ENCODE results near the gene MCF2L. TPM values are rescaled to one million over a fixed set of nuclear protein-coding genes. Genes with fewer than 3 reads are reported as not detected.
"Not testable (repeated sequence)": the region's sequence is repeated elsewhere in the genome, so short reads cannot be mapped to it uniquely, and the experiment has no call there.

Gene MCF2L
- total RNA-seq, 1 donor from 2014 or later: not detected

DNA sequence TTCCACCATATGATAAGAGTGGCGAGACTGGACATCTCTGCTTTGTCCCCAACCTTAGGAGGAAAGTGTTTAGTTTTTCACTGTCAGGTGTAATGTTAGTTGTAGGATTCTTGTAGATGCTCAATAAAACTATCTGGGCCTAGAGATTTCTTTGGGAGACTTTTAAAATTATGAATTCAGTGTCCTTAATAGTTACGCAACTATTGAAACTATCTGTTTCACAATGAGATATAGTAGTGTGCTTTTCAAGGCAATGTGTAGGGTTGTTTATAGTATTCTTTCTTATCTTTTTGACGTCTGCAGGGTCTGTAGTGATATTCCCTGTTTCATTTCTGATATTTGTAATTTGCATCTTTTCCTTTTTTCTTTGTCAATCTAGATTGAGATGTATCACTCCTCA, 103.4 kb downstream of the MCF2L start:
- H3K36me3 Mint-ChIP-seq (ENCODE audit: low read depth): no peaks in the 10 kb centered on the region

DNA sequence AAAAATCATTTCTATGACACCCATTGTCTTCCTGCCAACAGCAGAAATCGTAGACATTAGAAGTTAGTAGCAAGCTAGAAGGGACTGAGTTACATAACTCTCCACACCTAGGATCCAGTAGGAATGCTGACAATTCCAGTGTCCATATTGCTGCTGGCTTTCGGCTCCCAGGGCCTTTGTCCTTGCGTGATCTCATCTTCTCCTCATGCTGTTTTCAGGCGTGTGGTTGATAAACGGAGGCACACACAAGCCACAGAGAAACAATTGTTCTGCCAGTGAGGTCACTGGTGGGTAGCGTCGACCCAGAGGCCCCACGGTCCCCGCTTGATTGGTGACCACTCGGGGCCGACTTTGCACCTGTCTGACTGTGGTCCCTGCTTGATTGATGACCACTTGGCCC, 104.9 kb downstream of the MCF2L start:
- Mint-ChIP-seq H3K27ac (no peak overlapping the region), H3K36me3 (ENCODE audit: low read depth) (no peaks in the 10 kb centered on the region), H3K4me3 (no peak overlapping the region), H3K9me3 (no peaks in the 10 kb centered on the region), H3K4me1 (ENCODE audit: low read depth) (no peaks in the 10 kb centered on the region), H3K27me3 (ENCODE audit: insufficient read depth) (no peaks in the 10 kb centered on the region)
- DNase-seq (ENCODE audit: low spot score): no peak
- intact Hi-C loops (cut with micrococcal nuclease): no loop called here

More for the DNA sequence above, 103.4 kb downstream of the MCF2L start:
- no peaks in the 10 kb centered on the region for H3K27me3 Mint-ChIP-seq (ENCODE audit: insufficient read depth)
- no peak overlapping the region for H3K4me3 Mint-ChIP-seq
- no peak for DNase-seq (ENCODE audit: low spot score)
- intact Hi-C loops (cut with micrococcal nuclease): no loop called here
- H3K27ac Mint-ChIP-seq: no peak overlapping the region
- H3K4me1 Mint-ChIP-seq (ENCODE audit: low read depth): no peaks in the 10 kb centered on the region
- no peaks in the 10 kb centered on the region for H3K9me3 Mint-ChIP-seq

DNA sequence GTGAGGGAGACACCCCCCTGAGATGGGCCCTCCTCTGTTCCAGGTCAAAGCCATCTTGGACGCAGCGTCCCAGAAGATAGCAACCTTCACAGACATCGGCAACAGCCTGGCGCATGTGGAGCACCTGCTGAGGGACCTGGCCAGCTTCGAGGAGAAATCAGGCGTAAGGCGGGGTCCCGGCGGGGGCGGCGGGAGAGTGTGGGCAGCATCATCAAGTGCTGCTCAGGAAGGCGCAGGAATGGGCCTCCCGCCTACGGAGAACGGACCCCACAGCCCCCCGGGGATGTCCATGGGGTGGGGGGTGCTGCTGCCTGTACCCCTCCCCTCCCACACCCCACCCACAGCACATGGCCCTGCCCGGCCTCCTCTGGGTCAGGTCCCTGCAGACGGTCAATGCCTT, 105.4 kb downstream of the MCF2L start:
- no peaks in the 10 kb centered on the region for H3K27me3 Mint-ChIP-seq (ENCODE audit: insufficient read depth)
- H3K27ac Mint-ChIP-seq: no peak overlapping the region
- H3K9me3 Mint-ChIP-seq: no peaks in the 10 kb centered on the region
- H3K36me3 Mint-ChIP-seq (ENCODE audit: low read depth): no peaks in the 10 kb centered on the region
- intact Hi-C loops (cut with micrococcal nuclease): no loop called here
- H3K4me3 Mint-ChIP-seq: no peak overlapping the region
- DNase-seq (ENCODE audit: low spot score): no peak
- H3K4me1 Mint-ChIP-seq (ENCODE audit: low read depth): no peaks in the 10 kb centered on the region

DNA sequence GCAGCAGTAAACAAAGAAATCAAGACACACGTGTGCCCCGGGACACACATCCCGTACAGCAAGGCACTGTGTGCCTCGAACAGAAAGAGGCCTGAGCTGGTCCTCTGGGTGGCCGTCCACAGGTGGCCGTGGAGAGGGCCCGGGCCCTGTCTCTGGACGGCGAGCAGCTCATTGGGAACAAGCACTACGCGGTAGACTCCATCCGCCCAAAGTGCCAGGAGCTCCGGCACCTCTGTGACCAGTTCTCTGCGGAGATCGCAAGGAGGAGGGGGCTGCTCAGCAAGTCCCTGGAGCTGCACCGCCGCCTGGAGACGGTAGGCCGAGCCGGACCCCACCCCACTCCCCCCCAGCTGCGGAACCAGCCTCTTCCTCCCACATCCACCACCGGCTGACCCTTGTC, 105.9 kb downstream of the MCF2L start:
- no peak overlapping the region for H3K27ac Mint-ChIP-seq
- H3K36me3 Mint-ChIP-seq (ENCODE audit: low read depth): no peaks in the 10 kb centered on the region
- intact Hi-C loops (cut with micrococcal nuclease): no loop called here
- H3K27me3 Mint-ChIP-seq (ENCODE audit: insufficient read depth): no peaks in the 10 kb centered on the region
- H3K4me1 Mint-ChIP-seq (ENCODE audit: low read depth): no peaks in the 10 kb centered on the region
- H3K4me3 Mint-ChIP-seq: no peak overlapping the region
- DNase-seq (ENCODE audit: low spot score): no peak
- no peaks in the 10 kb centered on the region for H3K9me3 Mint-ChIP-seq

DNA sequence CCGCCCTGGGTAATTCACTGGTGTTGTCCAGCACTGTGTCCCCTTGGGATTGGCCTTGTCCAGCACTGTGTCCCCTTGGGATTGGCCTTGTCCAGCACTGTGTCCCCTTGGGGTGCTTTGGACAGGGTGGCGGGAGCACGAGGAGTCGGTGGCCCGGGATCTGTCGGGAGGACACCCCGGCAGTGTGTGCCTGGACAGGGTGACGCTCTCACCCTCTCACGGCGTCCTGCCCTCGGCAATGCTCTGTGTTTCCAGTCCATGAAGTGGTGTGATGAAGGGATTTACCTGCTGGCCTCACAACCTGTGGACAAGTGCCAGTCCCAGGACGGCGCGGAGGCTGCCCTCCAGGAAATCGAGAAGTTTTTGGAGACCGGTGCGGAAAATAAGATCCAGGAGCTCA, 106.7 kb downstream of the MCF2L start:
- H3K4me1 Mint-ChIP-seq (ENCODE audit: low read depth): no peaks in the 10 kb centered on the region
- DNase-seq (ENCODE audit: low spot score): no peak
- no peak overlapping the region for H3K4me3 Mint-ChIP-seq
- intact Hi-C loops (cut with micrococcal nuclease): no loop called here
- H3K27ac Mint-ChIP-seq: no peak overlapping the region
- H3K9me3 Mint-ChIP-seq: no peaks in the 10 kb centered on the region
- H3K27me3 Mint-ChIP-seq (ENCODE audit: insufficient read depth): no peaks in the 10 kb centered on the region
- H3K36me3 Mint-ChIP-seq (ENCODE audit: low read depth): no peaks in the 10 kb centered on the region

DNA sequence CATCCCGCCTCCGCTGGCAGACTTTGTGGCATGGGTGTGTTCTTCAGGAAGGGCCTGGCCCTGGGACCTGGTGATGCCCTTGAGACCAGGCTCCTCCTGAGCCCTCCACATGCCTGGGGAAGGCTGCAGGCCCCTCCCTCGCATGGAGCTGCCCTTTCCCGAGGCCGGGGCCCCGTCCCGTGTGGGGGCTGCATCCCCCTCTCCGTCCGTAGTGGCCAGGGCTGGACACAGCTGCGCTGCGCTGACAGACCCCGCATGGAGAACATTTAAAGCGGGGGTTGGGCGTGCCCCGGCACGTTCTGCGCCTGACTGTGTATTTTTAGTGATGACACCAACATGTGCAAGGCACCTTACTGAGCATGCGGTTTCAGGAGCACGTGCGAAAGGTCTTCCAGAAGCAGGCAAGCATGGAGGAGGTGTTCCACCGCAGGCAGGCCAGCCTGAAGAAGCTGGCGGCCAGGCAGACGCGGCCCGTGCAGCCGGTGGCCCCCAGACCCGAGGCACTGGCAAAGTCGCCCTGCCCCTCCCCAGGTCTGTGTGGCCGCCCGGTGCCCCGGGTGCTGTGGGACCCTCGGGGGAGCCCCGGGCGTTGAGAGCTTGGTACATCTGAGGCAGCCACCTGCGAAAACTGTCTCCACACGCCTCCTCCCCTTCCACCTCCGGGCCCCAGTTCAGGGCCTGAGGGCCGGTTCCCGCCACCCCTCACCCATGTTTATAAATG, 107.8 kb downstream of the MCF2L start:
- H3K4me1 Mint-ChIP-seq (ENCODE audit: low read depth): no peaks in the 10 kb centered on the region
- no peaks in the 10 kb centered on the region for H3K27me3 Mint-ChIP-seq (ENCODE audit: insufficient read depth)
- no peak for DNase-seq (ENCODE audit: low spot score)
- H3K27ac Mint-ChIP-seq: no peak overlapping the region
- H3K4me3 Mint-ChIP-seq: no peak overlapping the region
- no peaks in the 10 kb centered on the region for H3K9me3 Mint-ChIP-seq
- intact Hi-C loops (cut with micrococcal nuclease): no loop called here
- no peaks in the 10 kb centered on the region for H3K36me3 Mint-ChIP-seq (ENCODE audit: low read depth)

DNA sequence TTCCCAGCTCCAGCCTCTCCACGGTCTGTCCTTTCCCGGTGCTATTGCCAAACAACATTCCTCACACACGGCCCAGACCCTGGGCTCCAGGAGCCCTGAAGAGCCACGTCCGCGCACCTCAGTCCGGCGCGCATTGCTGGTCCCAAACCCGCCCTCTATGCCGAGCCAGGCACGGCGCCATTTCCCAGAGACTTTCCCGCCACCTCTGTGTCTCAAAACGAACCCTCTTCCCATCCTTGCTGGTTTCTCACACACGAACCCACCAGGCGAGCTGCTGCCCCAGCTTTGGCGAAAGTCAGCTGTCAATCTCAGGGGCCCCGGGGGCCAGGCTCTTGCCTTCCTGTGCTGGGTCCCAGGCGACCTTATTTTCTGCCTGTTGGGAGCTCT, 108.5 kb downstream of the MCF2L start:
- intact Hi-C loops (cut with micrococcal nuclease): no loop called here
- H3K36me3 Mint-ChIP-seq (ENCODE audit: low read depth): no peaks in the 10 kb centered on the region
- H3K4me1 Mint-ChIP-seq (ENCODE audit: low read depth): no peaks in the 10 kb centered on the region
- DNase-seq (ENCODE audit: low spot score): no peak
- no peak overlapping the region for H3K4me3 Mint-ChIP-seq
- H3K27ac Mint-ChIP-seq: no peak overlapping the region
- H3K9me3 Mint-ChIP-seq: no peaks in the 10 kb centered on the region
- no peaks in the 10 kb centered on the region for H3K27me3 Mint-ChIP-seq (ENCODE audit: insufficient read depth)

DNA sequence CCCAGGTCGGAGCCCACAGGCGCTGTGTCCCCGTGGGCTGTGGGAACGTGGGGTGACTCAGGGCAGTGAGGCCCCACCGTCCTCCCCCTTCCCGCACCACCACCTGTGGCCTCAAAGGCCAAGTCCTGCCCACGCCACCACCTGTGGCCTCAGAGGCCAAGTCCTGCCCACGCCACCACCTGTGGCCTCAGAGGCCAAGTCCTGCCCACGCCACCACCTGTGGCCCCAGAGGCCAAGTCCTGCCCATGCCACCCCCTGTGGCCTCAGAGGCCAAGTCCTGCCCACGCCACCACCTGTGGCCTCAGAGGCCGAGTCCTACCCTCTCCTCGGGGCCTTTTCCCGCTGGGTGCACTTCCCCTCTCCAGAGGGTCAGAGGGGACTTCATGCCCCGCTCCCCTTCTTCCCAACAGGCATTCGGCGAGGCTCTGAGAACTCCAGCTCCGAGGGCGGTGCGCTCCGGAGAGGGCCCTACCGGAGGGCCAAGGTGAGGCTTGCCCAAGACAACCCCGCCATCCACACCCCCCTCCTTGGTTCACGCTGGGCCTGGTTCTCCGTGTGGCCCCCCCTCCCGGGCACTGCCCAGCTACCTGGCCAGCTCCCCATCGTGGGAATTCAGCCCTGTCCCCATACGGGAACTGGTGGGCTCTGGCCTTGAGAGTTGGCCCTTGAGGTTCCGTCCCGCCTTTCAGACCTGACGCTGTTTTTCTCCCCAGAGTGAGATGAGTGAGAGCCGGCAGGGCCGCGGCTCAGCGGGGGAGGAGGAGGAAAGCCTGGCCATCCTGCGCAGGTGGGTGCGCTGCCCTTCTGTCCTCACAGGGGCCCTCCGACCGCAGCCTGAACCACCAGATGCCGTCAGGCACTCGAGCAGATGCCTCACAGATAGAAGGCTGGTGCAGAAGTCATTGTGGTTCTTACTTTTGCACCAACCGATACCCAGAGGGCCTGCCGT, 109.2 kb downstream of the MCF2L start:
- intact Hi-C loops (cut with micrococcal nuclease): no loop called here
- H3K9me3 Mint-ChIP-seq: no peaks in the 10 kb centered on the region
- no peaks in the 10 kb centered on the region for H3K36me3 Mint-ChIP-seq (ENCODE audit: low read depth)
- no peak for DNase-seq (ENCODE audit: low spot score)
- no peaks in the 10 kb centered on the region for H3K4me1 Mint-ChIP-seq (ENCODE audit: low read depth)
- H3K27ac Mint-ChIP-seq: no peak overlapping the region
- H3K27me3 Mint-ChIP-seq (ENCODE audit: insufficient read depth): no peaks in the 10 kb centered on the region
- H3K4me3 Mint-ChIP-seq: no peak overlapping the region

DNA sequence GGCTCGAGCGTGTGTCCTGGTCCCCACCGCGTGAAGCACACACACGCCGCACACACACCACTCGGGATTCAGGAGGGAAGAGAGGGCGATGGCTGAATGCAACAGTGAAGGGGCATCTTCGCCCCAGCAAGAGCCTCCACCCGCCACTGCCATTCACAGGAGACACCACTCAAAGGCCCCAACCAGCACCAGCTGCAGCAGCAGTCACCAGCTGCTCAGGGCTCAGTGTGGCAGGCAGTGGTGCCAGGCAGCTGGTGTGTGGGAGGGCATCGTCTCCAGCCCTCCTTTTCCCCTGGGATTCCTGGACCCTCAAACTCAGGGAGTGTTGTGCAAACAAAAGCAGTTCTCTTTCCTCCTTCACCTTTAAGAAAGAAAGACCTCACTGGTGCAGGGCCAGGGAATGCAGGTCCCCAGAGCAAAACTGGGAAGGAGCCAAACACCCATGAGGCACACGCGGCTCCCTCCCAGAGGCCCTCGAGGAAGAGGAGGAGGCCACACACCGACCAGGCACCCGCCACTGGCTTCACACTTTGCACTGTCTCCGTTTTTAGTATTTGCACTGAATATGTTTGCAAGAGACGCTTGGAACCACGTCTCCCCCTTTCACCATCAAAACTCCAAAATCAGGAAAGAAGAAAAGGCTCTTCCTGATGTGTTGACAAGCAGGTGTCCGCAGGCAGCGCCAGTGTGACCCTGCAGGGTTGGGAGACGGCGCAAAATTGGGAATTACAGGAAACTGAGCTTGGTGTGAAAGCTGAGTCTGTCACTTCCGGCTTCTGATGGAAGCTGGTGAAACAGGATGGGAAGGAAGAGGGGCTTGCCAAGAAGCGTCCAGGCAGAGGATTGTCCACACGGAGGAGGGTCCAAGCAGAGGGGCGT, 110.1 kb downstream of the MCF2L start:
- DNase-seq (ENCODE audit: low spot score): no peak
- H3K4me3 Mint-ChIP-seq: no peak overlapping the region
- no peak overlapping the region for H3K27ac Mint-ChIP-seq
- H3K9me3 Mint-ChIP-seq: no peaks in the 10 kb centered on the region
- intact Hi-C loops (cut with micrococcal nuclease): no loop called here
- H3K4me1 Mint-ChIP-seq (ENCODE audit: low read depth): no peaks in the 10 kb centered on the region
- H3K27me3 Mint-ChIP-seq (ENCODE audit: insufficient read depth): no peaks in the 10 kb centered on the region
- H3K36me3 Mint-ChIP-seq (ENCODE audit: low read depth): no peaks in the 10 kb centered on the region

DNA sequence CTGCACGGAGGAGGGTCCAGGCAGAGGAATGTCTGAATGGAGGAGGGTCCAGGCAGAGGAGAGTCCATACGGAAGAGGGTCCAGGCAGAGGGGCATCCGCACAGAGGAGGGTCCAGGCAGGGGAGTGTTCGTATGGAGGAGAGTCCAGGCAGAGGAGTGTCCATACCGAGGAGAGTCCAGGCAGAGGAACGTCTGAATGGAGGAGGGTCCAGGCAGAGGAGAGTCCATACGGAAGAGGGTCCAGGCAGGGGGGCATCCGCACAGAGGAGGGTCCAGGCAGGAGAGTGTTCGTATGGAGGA, 110.7 kb downstream of the MCF2L start:
- H3K27me3 Mint-ChIP-seq (ENCODE audit: insufficient read depth); H3K4me3 Mint-ChIP-seq; H3K27ac Mint-ChIP-seq; H3K9me3 Mint-ChIP-seq; H3K4me1 Mint-ChIP-seq (ENCODE audit: low read depth); DNase-seq (ENCODE audit: low spot score); intact Hi-C loops (cut with micrococcal nuclease); H3K36me3 Mint-ChIP-seq (ENCODE audit: low read depth): not testable (repeated sequence)

DNA sequence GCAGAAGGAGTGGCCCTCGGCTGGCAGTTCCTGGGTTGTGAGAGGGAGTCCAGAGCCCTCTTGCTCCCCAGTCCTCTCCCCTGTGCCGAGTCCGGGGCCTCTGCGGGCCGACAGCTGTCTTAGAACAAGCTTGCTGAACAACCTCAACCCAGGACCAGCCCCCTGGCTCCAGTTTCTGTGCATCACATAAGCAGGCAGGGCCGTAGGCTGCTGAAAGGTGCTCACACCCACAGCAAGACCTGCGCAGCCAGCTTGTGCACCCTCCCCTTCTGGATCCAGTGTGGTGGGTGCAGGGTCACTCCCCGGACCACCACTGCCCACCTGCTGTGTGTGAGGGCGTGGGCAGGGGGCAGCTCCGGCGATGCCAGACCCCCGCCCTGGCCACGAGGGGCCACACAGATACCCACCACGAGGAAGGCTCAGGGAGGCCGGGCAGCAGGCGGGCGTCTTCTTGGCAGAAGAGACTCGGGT, 111.4 kb downstream of the MCF2L start:
- DNase-seq (ENCODE audit: low spot score): no peak
- H3K9me3 Mint-ChIP-seq: no peaks in the 10 kb centered on the region
- H3K4me3 Mint-ChIP-seq: no peak overlapping the region
- H3K27ac Mint-ChIP-seq: no peak overlapping the region
- intact Hi-C loops (cut with micrococcal nuclease): no loop called here
- no peaks in the 10 kb centered on the region for H3K36me3 Mint-ChIP-seq (ENCODE audit: low read depth)
- no peaks in the 10 kb centered on the region for H3K4me1 Mint-ChIP-seq (ENCODE audit: low read depth)
- H3K27me3 Mint-ChIP-seq (ENCODE audit: insufficient read depth): no peaks in the 10 kb centered on the region

DNA sequence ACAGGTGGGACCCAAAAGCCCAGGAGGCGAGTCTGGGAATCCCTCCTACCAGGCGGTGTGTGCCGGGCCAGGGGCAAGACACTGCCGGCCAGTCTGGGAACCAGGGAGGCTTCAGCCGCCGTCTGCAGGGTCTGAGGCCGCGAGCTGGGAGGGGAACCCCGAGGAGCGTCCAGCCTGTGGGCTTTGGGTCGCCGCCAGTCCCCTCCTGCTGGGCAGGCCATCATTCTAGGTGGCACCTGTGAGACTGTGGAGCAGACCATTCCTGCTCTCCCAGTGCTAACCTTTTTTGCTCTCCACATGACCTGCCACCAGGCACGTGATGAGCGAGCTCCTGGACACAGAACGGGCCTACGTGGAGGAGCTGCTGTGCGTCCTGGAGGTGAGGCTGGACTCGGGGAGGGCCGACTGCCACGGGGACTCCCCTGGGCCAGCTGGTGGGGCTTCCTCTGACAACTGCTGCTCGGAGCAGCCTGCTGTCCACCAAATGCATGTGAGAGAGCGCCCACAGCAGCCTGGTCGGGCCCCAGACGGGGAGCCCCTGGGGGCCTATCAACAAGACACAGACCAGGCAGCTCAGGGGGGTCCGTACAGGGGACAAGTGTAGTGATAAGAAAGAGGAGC, 112.0 kb downstream of the MCF2L start:
- DNase-seq (ENCODE audit: low spot score): no peak
- H3K9me3 Mint-ChIP-seq: no peaks in the 10 kb centered on the region
- no peak overlapping the region for H3K4me3 Mint-ChIP-seq
- H3K27me3 Mint-ChIP-seq (ENCODE audit: insufficient read depth): no peaks in the 10 kb centered on the region
- no peak overlapping the region for H3K27ac Mint-ChIP-seq
- no peaks in the 10 kb centered on the region for H3K4me1 Mint-ChIP-seq (ENCODE audit: low read depth)
- intact Hi-C loops (cut with micrococcal nuclease): no loop called here
- H3K36me3 Mint-ChIP-seq (ENCODE audit: low read depth): no peaks in the 10 kb centered on the region
